GM12878 (cell line): ENCODE results near the gene SKP2. TPM values are rescaled to one million over a fixed set of nuclear protein-coding genes. Genes with fewer than 3 reads are reported as not detected.

Experiments used
- ATAC-seq: fragments of 200-7000 bp; cut with Tn5 transposase; 3 replicates; pipeline ENCODE4 v1.9.1; 2020; ENCODE audit warnings: mild to moderate bottlenecking, moderate library complexity
- BruUV-seq: library from RNA; stranded (reverse); fragments of 400-500 nt; replicated peaks from 2 replicates; lab custom pipeline; 2021; lab: Mats Ljungman, UMichigan
- CTCF ChIA-PET: fragments of 300-600 bp; sonication (Branson Sonifier 250); formaldehyde crosslinking; extraction: SDS; loops from one replicate; lab custom pipeline; 2021; ENCODE audit warnings: inconsistent platforms; lab: Yijun Ruan, JAX
- POLR2A ChIA-PET: fragments of 350-600 bp; formaldehyde crosslinking; extraction: SDS; loops from one replicate; lab custom pipeline; 2021; ENCODE audit warnings: inconsistent platforms; lab: Charles Lee
- RAD21 ChIA-PET: fragments of 300-600 bp; sonication (Branson Sonifier 250); formaldehyde crosslinking; loops from one replicate; lab custom pipeline; 2023; ENCODE audit warnings: antibody characterized with exemption; ENCODE audit not compliant: unreplicated experiment; lab: Charles Lee
- SMC1A ChIA-PET: fragments of 300-600 bp; sonication (Branson Sonifier 250); formaldehyde crosslinking; loops from one replicate; lab custom pipeline; 2023; ENCODE audit not compliant: unreplicated experiment, uncharacterized antibody; lab: Charles Lee
- DNase-seq: peaks from one replicate; pipeline ENCODE4 v3.0.0-alpha.2; 2011; ENCODE audit warnings: low read depth, low spot score
- FAIRE-seq: peaks from 3 replicates; lab custom pipeline; 2011; peaks lifted over from hg19 to GRCh38; lab: Jason Lieb, UNC
- H2AFZ ChIP-seq: 2 replicates; pipeline ENCODE4 v1.6.0; 2011; ENCODE audit warnings: low read depth, low read length, control low read depth; ENCODE audit not compliant: control insufficient read depth
- H3K27ac ChIP-seq: 2 replicates; pipeline ENCODE4 v1.5.1; 2011; ENCODE audit warnings: control low read depth; ENCODE audit not compliant: control insufficient read depth, insufficient read depth
- H3K27me3 ChIP-seq, 2 experiments: replicated peaks in 1 of 2; 2 replicates each; pipeline versions ENCODE4 v1.6.0 to v1.6.1; 2011; ENCODE audit warnings: low read length in 1 of 2; ENCODE audit not compliant: control insufficient read depth in 2 of 2, insufficient read depth in 2 of 2
- H3K36me3 ChIP-seq, 2 experiments: 2 replicates each; pipeline ENCODE4 v1.5.1; 2011; ENCODE audit warnings: low read length in 1 of 2; ENCODE audit not compliant: control insufficient read depth in 2 of 2, insufficient read depth in 2 of 2
- H3K4me1 ChIP-seq: 2 replicates; pipeline ENCODE4 v1.6.1; 2011; ENCODE audit warnings: mild to moderate bottlenecking, low read length, moderate library complexity, mixed read lengths; ENCODE audit not compliant: control insufficient read depth, insufficient read depth
- H3K4me2 ChIP-seq: 2 replicates; pipeline ENCODE4 v1.6.0; 2011; ENCODE audit warnings: control low read depth; ENCODE audit not compliant: control insufficient read depth, insufficient read depth
- H3K4me3 ChIP-seq: fragments of 200-600 bp; sonication (generic); 2 replicates; pipeline ENCODE4 v1.5.1; 2016
- H3K79me2 ChIP-seq: 2 replicates; pipeline ENCODE4 v1.6.0; 2011; ENCODE audit warnings: low read length; ENCODE audit not compliant: control insufficient read depth, insufficient read depth
- H3K9ac ChIP-seq: 2 replicates; pipeline ENCODE4 v1.8.0; 2011; ENCODE audit warnings: low read length, control low read depth, mixed read lengths; ENCODE audit not compliant: control insufficient read depth, insufficient read depth
- H3K9me3 ChIP-seq: replicated peaks from 3 replicates; pipeline ENCODE4 v1.5.1; 2011; ENCODE audit warnings: mild to moderate bottlenecking, low read length; ENCODE audit not compliant: control insufficient read depth, insufficient read depth
- H4K20me1 ChIP-seq: 2 replicates; pipeline ENCODE4 v1.6.0; 2011; ENCODE audit not compliant: control insufficient read depth, insufficient read depth
- ATF7 ChIP-seq: fragments of 450-650 bp; IDR thresholded peaks from 2 replicates; pipeline ENCODE4 v1.6.1; 2016; ENCODE audit warnings: low read depth, mild to moderate bottlenecking
- BMI1 ChIP-seq: fragments of 450-650 bp; IDR thresholded peaks from 2 replicates; pipeline ENCODE4 v1.6.1; 2016; ENCODE audit warnings: mild to moderate bottlenecking, moderate library complexity, borderline replicate concordance
- CBX3 ChIP-seq: fragments of 200-600 bp; sonication (generic); IDR thresholded peaks from 2 replicates; pipeline ENCODE4 v1.6.1; 2016; ENCODE audit warnings: low read depth, borderline replicate concordance
- CBX5 ChIP-seq: sonication (generic); IDR thresholded peaks from 2 replicates; pipeline ENCODE4 v1.6.1; 2016; ENCODE audit warnings: low read depth, moderate library complexity, mild to moderate bottlenecking, inconsistent platforms
- CEBPB ChIP-seq, 2 experiments: fragments of 150-350 bp in 1 of 2; IDR thresholded peaks; 2 replicates each; pipeline ENCODE4 v1.6.1; 2012 to 2014; ENCODE audit warnings: low read depth in 2 of 2, low read length in 2 of 2, borderline replicate concordance in 1 of 2, inconsistent platforms in 1 of 2
- FOXK2 ChIP-seq: fragments of 450-650 bp; IDR thresholded peaks from 2 replicates; pipeline ENCODE4 v1.6.1; 2017; ENCODE audit warnings: mild to moderate bottlenecking, moderate library complexity
- HCFC1 ChIP-seq: fragments of 150-350 bp; IDR thresholded peaks from 2 replicates; pipeline ENCODE4 v1.6.1; 2014; ENCODE audit warnings: low read length
- MTA3 ChIP-seq: IDR thresholded peaks from 2 replicates; pipeline ENCODE4 v1.6.1; 2012; ENCODE audit warnings: low read length, inconsistent platforms, borderline replicate concordance
- NBN ChIP-seq: fragments of 450-650 bp; IDR thresholded peaks from 2 replicates; pipeline ENCODE4 v1.6.1; 2016
- NFIC ChIP-seq: IDR thresholded peaks from 2 replicates; pipeline ENCODE4 v1.6.1; 2012; ENCODE audit warnings: low read depth, mild to moderate bottlenecking, inconsistent platforms, low read length, moderate library complexity
- NFYA ChIP-seq: IDR thresholded peaks from 2 replicates; pipeline ENCODE4 v1.6.1; 2011; ENCODE audit warnings: low read depth, mild to moderate bottlenecking, low read length, improper control_type of control experiment, borderline replicate concordance
- NR2C2 ChIP-seq: IDR thresholded peaks from 2 replicates; pipeline ENCODE4 v1.6.1; 2011; ENCODE audit warnings: borderline replicate concordance, low read depth; ENCODE audit not compliant: control insufficient read depth, insufficient read length
- PML ChIP-seq: IDR thresholded peaks from 2 replicates; pipeline ENCODE4 v1.6.1; 2012; ENCODE audit warnings: low read length, inconsistent platforms
- RFX5 ChIP-seq: IDR thresholded peaks from 2 replicates; pipeline ENCODE4 v1.6.1; 2011; ENCODE audit warnings: low read depth, low read length, improper control_type of control experiment
- SMARCA5 ChIP-seq: fragments of 450-650 bp; IDR thresholded peaks from 2 replicates; pipeline ENCODE4 v1.6.1; 2017; ENCODE audit warnings: mild to moderate bottlenecking
- SREBF1 ChIP-seq: IDR thresholded peaks from 2 replicates; pipeline ENCODE4 v1.6.1; 2012; ENCODE audit warnings: mild to moderate bottlenecking, low read length
- SREBF2 ChIP-seq: IDR thresholded peaks from 2 replicates; pipeline ENCODE4 v1.6.1; 2012; ENCODE audit warnings: mild to moderate bottlenecking, low read length
- STAT1 ChIP-seq: fragments of 450-650 bp; conservative IDR thresholded peaks from 2 replicates; pipeline ENCODE4 v1.6.1; 2014; ENCODE audit warnings: antibody characterized with exemption, mild to moderate bottlenecking
- TARDBP ChIP-seq: IDR thresholded peaks from 2 replicates; pipeline ENCODE4 v1.6.1; 2016; ENCODE audit warnings: borderline replicate concordance
- ZNF687 ChIP-seq: fragments of 450-650 bp; IDR thresholded peaks from 2 replicates; pipeline ENCODE4 v1.6.1; 2017; ENCODE audit warnings: mild to moderate bottlenecking, moderate library complexity
- ZSCAN29 ChIP-seq: fragments of 450-650 bp; IDR thresholded peaks from 2 replicates; pipeline ENCODE4 v1.6.1; 2017; ENCODE audit warnings: mild to moderate bottlenecking, moderate library complexity
- WGBS: methylation state at CpG from one replicate; pipeline ENCODE4 v1.1.6; 2016; ENCODE audit warnings: low lambda C conversion rate; ENCODE audit not compliant: insufficient replicate concordance, insufficient coverage; ENCODE audit errors: missing lambda C conversion rate; 5-methylcytosine and 5-hydroxymethylcytosine counted together
- in situ Hi-C: fragments of 300-500 bp; cut with MboI; formaldehyde crosslinking; loops from 9 replicates; pipeline ENCODE4 v1.14.3; 2018; ENCODE audit warnings: mixed read lengths
- intact Hi-C: fragments of 100-400 bp; cut with micrococcal nuclease; formaldehyde crosslinking; loops from one replicate; pipeline ENCODE4 v1.14.2; 2022; ENCODE audit not compliant: unreplicated experiment
- polyA plus RNA-seq, 11 experiments: library from polyadenylated mRNA; depleted of rRNA in 4 of 11; unstranded in 6 of 11; stranded (reverse) in 5 of 11; fragments of >200 nt; fragmentation: Nextera tagmentation in 4 of 11; fragmentation: Illumina TruSeq in 1 of 11; extraction: Ambion mirVana in 4 of 11; extraction: Trizol in 1 of 11; gene quantifications; 1 replicate in 1 of 11; 2 replicates in 10 of 11; pipeline versions ENCODE4 v1.2.1 to v1.2.3, GENCODE V29; 2011 to 2016; ENCODE audit warnings: inconsistent platforms in 2 of 11, missing spikeins in 2 of 11, low read depth in 1 of 11
- total RNA-seq, 4 experiments: library from RNA; depleted of rRNA in 3 of 4; stranded (reverse); fragments of >200 nt in 3 of 4; fragmentation: Illumina TruSeq in 1 of 4; extraction: Trizol in 1 of 4; gene quantifications; 2 replicates each; pipeline versions ENCODE4 v1.2.1 to v1.2.3, GENCODE V29; 2013 to 2021
- TF ChIP-seq, protein P1 (sequence below): fragments of 150-350 bp; IDR thresholded peaks from 2 replicates; pipeline ENCODE4 v1.6.1; 2014; ENCODE audit warnings: mild to moderate bottlenecking, low read depth, low read length

Gene SKP2
- total and polyA plus RNA-seq, 10 of the 15 experiments (the other 5 are each of a cell fraction or from before 2014, with no cell fraction given), result 13.9 to 50.8 (median 36.9) TPM

DNA sequence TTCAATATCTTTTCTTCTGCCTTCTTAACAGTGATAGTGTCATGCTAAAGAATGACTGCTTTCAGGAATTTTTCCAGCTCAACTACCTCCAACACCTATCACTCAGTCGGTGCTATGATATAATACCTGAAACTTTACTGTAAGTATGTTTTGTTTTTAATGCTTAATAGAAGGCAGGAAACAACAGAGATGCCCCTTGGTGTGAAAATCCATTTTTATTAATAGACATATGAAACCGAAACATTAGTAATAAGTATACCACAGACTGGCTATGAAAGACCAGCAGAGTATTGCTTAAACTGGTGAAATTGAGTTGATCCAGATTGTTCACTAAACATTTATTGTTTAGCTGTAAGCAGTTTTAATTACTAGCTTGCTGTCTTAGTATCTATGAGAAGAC lies 25.2 kb downstream of the SKP2 start:
- H3K4me2 ChIP-seq, result peak overlapping the region; percentile 54
- no peaks in the 10 kb centered on the region for H3K9me3 ChIP-seq
- ChIA-PET CTCF (interaction anchor here (0.6 to 4.5 kb wide), 15 partner anchors 12 to 827 kb away, joined by 3 to 34 read pairs (median 5); partner anchors contain the start of genes LMBRD2 and NADK2), RAD21 (interaction anchor here (1.3 to 2.4 kb wide), 4 partner anchors 20 to 329 kb away, joined by 3 to 21 read pairs (median 10); partner anchors contain the start of genes LMBRD2, NADK2 and SKP2), SMC1A (interaction anchor here (0.9 to 3.1 kb wide), 7 partner anchors 9 to 129 kb away, joined by 4 to 23 read pairs (median 6); partner anchors contain the start of gene NADK2), POLR2A (interaction anchor here (0.7 to 2.5 kb wide), 3 partner anchors 21 to 1559 kb away, joined by 3 to 6 read pairs (median 5); partner anchors contain the start of gene SKP2)
- no TSS peak for BruUV-seq
- H3K9ac ChIP-seq, result no peak overlapping the region
- peaks cover 5 to 11% of the 10 kb centered on the region in 2 experiments; a peak in 3 of 4 replicates for H3K36me3 ChIP-seq
- H3K79me2 ChIP-seq, result no peaks in the 10 kb centered on the region
- H3K27ac ChIP-seq, result peak overlapping the region; percentile 50
- in situ Hi-C loops (loop anchor here (10.0 kb wide), 1 partner anchor 518 kb away; no protein-coding TSS in a partner anchor), intact Hi-C loops (loop anchor here (5.0 kb wide), 2 partner anchors 65 to 330 kb away; partner anchors contain the start of gene NADK2)
- H4K20me1 ChIP-seq, result no peaks in the 10 kb centered on the region
- H3K27me3 ChIP-seq, result no peaks in the 10 kb centered on the region
- DNase-seq, result peak; percentile 32
- ATAC-seq, result peak; percentile 99
- FAIRE-seq, result peak; percentile 88
- no peak overlapping the region for H2AFZ ChIP-seq
- 2% methylated on average over 2 of the region's 2 CpGs for WGBS
- H3K4me1 ChIP-seq, result peaks cover 14% of the 10 kb centered on the region
- peak overlapping the region; percentile 1; the same call in 1 of the 2 replicates for H3K4me3 ChIP-seq
- TF ChIP-seq ZNF687 (no peak), STAT1 (no peak), NR2C2 (no peak), HCFC1 (no peak), BMI1 (no peak), ZSCAN29 (no peak), CEBPB (IDR thresholded peaks at IDR 0.05; ENCODE audit: borderline replicate concordance in 1 of 2, low read depth in 2 of 2, low read length in 2 of 2) (peak in 1 of 2 experiments; percentile 71; a peak in 1 of 4 replicates), SMARCA5 (no peak), FOXK2 (no peak), NFIC (peak; percentile 88), SREBF1 (peak; percentile 19; the same call in 1 of the 2 replicates), NFYA (no peak), PML (no peak), CBX5 (0 out of 2 replicates have a peak, but pooled peaks have one; percentile 29), RFX5 (no peak), TARDBP (no peak), ATF7 (peak; percentile 51), CBX3 (no peak), MTA3 (peak; percentile 70; the same call in 1 of the 2 replicates), SREBF2 (no peak), NBN (no peak)
- TF ChIP-seq, protein P1, sequence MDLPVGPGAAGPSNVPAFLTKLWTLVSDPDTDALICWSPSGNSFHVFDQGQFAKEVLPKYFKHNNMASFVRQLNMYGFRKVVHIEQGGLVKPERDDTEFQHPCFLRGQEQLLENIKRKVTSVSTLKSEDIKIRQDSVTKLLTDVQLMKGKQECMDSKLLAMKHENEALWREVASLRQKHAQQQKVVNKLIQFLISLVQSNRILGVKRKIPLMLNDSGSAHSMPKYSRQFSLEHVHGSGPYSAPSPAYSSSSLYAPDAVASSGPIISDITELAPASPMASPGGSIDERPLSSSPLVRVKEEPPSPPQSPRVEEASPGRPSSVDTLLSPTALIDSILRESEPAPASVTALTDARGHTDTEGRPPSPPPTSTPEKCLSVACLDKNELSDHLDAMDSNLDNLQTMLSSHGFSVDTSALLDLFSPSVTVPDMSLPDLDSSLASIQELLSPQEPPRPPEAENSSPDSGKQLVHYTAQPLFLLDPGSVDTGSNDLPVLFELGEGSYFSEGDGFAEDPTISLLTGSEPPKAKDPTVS, result no peak
